Central memory CD4-positive, alpha-beta T cell (primary cell): ENCODE results near the gene MAPK12.

ENCODE experiments used
- DNase-seq: peaks from one replicate; pipeline ENCODE4 v3.0.0; 2022
- total RNA-seq, 3 experiments: gene quantifications; one replicate each; lab custom pipeline; 2026; lab: John Stamatoyannopoulos, UW

The MAPK12 gene
- 0.49 to 1.2 (median 0.77) reads per million in 3 experiments for total RNA-seq

DNA sequence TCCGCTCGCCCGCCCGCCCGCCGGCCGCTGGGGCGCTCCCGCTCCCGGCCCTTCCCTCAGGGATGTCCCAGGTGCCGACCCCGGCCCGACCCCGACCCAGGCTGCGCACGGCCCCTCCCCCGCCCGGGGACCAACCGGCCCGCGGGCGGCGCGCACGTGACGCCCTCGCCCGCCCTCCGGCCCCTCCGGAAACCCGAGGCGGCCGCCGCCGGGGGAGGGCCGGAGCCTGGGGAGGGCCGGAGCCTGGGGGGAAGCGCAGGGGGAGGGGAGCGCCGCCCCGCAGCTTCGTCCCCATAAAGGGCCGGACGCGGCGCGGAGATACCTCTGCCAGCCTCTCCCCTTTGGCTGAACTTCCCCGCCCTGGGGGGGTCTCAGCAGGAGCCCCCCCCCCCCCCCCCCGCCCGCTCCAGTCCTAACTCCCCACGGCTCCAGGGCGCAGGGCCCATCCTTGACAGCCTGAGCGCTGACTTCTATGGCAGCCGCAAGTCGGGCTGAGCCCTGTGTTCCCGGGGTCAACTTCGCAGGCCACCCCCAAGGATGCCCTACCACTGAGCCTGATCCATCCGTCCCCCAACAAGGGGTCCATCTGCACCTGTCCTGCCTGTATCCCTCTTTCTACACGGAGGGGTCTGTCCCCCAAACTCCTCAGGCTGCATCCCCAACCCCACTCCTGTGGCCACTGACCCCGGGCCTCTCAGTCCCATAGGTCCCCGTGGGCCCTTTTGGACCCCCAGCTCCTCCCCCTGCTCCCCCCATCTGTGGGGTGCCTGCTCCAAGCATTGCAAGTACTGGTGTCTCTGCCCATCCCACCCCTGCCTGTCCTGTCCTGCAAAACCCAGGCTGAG, at the start of gene MAPK12:
Gene MAPK12 (minus strand): TSS at position 69 of the 845 bp plus-strand sequence. CDS start 174 bp downstream, outside the sequence.
- DNase-seq = no peak

DNA sequence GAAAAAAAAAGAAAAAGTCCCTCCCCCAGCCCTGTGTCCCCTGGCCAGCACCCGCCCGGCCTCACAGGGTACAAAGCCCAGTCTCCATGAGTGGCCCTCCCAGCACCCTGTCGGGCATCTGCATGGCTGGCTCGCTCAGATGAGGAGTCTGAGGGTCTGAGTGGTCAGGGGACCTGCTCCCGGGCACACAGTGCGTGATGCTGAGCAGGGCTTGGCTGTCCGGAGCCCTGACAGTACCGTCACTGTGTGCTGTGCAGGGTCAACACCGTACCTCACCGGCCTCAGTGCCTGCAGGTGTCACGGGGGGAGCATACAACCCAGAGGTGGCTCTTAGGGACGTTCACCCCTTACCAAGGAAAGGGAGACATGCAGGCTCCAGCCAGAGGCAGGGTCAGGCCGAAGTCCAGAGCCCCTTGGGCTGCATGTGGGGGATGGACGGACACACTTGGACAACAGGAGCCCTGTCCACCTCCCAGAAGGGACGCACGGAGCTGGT, 49.5 kb upstream of the MAPK12 start:
- DNase-seq = no peak

DNA sequence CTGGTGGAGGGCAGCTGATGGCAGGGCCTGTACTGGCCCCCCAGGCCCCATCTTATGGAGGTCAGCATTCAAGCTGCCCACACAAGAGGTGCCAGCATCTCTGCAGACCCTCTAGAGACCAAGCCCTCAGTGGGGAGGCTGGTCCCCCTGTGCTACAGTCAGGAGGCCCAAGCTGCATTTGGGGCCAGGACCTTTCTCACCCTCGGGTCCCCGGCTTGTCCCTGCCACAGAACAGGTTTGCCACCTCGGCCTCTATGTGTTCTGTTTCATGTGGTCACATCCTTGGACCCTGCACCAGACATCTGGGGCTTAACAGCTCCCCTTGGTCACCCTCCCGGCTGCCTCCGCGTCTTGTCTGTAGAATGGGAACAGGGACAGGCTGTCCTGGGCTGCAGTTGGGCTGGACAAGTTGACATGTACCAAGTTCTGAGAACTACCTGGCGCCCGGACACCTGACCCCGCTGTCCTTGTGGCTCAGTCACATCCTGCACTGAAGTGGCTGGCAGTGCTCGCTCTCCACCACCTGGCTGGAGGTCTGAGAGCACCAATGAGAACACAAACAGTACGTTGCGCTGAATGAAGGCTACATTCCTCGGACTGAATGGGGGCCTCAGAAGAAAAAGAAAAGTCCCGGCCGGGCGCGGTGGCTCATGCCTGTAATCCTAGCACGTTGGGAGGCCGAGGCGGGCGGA, 48.7 kb upstream of the MAPK12 start:
- no peak for DNase-seq

DNA sequence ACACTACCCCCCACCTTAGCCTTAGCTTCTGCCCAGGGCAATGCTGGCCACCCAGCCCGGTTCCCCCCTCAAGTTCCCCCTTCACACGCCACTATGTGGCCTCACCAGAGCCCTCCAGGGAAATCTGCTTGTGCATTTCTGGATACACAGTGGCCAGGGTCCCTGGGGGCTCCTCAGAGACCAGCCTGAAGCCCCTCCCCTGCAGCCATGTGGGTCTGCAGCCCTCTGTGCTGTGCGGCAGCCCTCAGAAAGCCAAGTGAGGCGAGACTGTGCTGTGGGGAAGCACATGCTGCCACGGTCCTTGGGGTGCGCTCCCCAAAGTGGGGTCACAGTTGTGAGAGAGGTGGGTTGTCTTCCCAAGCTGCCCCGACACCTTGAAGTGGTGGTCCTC, 48.1 kb upstream of the MAPK12 start:
- no peak for DNase-seq

DNA sequence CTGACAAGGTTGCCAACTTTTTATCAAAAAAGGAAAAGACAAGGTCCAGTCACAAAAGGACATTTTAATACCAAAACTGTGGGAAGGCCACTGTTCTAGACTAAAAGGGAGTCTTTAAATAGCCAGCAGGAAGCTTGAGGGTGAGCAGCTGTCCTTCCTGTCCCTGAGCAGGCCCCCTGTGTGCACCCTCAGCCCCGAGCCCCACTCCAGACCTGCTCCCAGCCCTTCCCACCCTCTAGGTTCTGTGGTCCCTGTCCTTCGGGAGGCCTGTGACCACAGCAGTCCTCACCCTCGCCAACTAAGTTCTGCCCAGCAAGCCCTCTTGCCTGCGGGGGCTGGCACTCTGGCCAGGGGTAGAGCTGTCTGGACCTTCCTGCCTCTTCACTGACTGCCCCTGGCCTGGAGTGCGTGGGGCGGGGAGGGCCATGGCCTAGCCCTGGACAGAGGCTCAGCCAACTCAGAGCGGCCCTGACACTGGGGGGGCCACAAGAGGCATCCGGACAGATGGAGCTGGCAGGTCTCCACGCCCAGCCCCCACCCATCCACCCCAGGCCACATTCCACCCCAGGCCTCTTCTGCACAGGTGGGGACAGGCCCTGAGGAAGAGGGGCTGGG, 47.6 kb upstream of the MAPK12 start:
- no peak for DNase-seq

DNA sequence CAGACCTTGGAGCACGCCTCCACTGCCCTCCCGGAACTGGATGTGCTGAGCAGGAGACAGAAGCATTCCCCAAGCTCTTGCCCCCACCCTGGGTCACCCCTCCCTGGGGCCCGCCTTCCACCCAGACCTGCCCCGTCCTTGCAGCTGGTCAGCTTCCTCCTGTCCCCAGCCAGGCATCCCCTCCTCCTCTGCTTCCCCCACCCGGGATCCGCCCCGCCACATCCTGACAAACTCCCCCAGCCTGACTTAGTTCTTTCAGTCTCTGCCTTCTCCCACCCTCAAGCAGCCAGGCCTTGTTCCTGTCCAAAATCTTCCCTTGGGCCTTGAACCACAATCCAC, 47.1 kb upstream of the MAPK12 start:
- DNase-seq = no peak

DNA sequence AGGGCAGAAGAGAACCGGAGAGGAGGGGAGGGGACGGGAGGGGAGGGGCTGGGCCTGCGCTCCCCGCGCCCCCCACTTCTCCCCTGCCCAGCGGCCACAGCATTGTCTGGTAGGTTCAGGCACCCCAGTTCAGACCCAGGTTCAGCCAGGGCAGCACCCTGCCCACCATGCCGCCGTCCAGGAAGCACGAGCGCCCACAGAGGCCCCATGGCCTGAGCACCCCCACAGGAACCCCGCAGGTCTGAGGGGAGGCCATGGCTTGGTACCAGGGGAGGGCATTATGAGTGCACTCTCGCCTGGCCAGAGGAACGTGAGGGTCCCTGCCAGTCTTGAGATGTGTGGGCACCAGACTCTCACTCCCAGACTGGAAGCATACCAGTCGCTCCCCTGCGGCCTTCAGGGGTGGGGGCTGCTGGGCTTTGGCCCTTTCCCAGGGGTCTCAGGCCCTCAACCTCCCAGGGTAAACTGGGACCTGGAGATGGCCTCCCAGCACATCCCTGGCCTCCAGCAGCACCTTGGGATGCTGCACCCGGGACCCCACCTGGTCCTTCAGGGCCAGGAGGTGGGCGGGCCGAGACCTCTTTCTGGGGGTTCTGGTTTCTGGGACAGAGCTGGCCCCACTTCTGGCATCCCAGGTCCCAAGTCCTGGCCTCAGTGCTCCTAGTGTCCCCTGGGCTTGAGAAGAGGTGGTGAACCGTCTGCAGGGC, 46.6 kb upstream of the MAPK12 start:
- DNase-seq = no peak

DNA sequence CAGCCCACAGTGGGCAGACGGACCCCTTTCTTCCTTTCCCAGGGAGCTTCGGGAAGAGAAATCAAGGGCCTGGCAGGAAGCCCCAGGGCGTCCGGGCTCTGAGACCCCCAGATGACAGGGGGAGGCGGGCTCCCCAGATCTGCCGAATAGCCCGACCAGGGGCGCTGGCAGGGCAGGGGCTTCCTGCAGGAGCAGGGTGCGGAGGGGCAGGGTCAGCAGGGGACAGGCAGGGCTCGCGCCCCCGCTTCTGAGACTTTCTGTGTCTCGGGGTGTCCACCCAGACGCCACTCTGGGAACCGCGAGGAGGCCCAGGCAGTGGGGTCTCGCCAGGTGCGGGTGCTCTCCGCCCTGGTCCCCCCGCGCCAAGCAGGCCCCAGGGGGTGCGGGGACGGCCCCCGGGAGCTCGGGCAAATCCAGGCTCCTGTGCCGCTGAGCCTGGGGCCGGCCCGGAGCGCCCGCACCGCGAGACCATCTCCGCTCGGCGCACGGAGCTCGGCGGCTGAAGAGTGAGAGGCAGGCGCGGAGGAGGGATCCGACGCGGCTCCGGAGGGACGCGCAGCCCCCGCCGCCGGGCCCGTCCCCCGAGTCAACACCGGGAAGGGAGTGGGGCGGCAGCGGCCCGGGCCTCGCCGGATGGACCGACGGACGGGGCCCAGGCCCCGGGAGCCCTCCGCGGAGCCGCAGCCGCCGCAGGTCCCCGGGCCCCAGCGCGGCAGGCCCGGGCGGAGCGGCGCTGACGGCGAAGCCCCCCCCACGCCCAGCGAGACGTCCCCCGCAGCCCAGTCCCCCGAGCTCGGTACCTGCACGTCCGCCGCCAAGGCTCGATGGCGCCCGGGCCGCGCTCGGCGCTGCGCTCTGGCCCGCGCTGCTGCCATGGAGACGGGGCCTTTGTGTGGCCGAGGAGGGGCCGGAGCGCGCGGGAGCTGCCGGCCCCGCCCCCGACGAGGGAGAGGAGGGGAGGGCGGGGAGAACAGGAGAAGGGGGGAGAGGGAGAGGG, 45.6 kb upstream of the MAPK12 start, which contains the start of gene PLXNB2:
Gene PLXNB2 (minus strand): TSS at position 894 of the 997 bp plus-strand sequence. CDS start 17,062 bp downstream, outside the sequence.
- no peak for DNase-seq

DNA sequence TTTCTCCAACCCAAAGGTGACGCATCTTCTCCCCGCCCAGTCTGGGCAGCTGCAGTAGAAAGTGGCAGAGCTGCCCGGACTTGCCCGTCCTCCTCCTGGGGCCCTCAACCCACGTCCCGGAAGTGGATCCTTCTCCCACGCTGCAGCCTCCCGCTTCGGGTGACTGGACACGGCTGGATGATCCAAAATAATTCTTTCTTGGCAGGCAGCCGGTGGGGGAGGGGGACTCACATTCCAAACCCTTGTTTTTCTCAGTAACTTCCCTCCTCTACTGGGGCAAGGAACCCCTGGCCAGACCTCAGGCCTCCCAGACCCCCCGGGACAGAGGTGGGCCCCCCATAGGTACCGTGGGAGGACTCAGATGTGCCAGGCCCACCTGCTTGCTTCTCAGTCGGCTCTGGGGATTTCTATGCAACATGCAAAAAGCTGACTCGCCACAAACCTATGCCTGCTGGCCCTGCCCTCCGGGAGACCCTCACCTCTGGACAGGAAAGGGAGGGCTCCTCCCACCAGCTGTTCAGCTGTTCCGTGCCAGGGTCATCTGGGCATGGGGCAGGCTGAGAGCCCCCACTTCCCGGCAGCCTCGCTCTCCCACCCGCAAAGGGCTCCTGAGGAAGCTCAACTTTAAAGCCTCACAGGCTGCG, 44.6 kb upstream of the MAPK12 start:
- DNase-seq = no peak

DNA sequence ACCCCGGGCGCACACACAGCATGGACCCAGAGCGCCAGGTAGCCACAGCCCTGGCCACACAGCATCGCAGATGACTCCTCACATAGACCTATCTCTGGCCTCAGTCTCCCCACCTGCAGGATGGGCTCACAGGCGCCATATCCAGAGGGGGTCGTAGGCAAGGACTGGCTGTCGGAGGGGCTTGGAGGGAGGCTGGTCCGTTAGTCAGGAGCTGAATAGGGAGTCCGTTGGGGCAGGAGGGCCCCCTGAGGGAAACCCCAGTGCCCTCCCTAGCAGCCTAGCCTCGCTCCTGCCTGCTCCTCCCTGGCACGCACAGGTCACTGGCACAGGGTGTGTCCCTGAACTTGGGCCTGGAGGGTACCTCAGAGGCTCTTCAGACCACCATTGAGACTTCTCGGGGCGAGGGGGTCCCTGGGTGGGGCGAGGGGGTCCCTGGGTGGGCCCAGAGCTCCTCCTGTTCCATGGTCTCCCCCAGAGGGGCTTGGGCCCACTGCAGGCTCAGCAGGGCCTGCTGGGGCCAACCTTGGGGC, 44.0 kb upstream of the MAPK12 start:
- DNase-seq = no peak

DNA sequence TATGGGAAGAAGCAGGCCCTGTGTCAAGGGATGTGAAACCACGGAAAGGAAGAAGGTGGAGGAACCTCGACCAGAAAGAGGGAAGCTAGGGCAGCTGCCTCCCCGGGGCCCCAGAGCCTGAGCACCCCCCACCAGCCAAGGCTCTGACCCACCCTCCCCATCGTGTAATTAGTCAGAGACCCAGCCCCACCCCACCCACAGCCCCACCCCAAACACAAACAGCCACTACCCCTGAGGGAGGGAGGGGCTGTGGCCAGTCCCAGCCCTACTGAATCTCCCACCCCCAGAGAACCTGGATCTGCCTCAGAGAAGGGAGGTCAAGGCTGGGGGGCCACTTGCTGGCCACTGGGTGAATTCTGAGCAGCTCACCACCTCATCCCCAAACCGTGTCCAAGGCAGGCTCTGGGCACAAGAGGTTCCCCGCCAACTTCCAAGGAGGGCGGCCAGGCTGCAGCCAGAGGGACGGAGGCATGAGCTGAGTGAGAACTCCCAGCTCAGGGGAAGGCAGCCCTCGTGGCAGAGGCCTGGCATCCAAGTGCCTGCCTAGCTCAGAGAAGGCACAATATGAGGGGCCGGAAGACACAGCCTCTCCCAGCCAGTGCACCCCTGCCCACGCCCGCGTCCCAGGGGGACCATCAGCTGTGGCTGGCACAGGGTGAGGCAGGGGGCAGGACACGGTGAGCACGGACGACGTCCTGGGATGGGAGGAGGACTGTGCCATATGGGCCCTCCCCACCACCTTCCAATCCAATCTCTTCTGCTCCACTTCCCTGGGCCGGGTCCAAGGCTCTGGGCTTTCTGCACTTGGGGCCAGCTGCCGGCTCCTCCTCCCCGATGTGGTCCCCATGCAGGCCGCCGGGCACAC, 43.3 kb upstream of the MAPK12 start:
- DNase-seq = no peak

DNA sequence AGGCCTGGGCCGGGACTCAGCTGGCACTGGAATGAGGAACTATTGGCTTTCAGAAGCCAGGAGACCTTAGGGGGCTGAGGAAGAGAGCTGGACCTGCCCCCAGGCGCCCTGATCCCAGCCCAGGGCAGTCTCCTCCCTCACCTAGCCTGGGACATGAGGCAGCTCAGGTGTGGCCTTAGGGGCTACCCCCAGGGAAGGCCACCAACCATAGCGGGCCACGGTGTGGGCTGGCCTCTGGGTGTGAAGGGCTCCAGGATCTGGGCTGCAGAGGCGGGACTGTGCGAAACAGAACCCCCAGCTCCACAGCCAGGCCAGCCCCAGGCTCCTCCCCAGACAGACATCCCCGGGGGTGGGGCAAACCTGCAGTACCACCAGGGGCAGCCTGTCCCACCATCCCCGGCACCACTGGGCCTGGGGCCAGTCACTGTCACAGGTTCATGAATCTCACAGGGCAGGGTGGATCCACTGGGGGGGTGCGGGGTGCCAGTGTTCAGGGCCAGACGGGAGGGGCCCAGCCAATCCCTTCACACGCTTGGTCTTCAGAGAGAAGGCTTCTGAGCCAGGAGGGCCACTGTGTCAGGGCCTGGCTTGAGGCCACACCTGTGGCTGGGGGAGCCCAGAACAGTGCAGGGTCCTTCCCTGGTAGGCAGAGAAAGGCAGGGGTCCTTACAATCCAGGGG, 42.5 kb upstream of the MAPK12 start:
- no peak for DNase-seq

DNA sequence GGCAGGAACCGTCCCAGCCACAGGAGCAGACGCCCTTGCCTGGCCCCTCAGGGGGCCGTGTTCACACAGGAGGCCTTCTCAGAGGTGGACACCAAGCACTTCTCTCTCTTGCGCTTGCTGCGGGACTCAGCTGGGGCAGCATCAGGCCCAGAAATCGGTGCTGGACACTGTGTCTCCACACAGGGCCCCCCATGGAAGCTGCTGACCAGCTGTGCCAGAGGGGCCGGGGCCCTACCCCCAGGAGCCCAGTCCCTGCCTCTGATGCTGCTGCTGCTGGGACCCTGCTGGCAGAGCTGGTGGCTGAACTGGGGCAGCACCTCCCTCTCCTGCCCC, 42.0 kb upstream of the MAPK12 start:
- no peak for DNase-seq

DNA sequence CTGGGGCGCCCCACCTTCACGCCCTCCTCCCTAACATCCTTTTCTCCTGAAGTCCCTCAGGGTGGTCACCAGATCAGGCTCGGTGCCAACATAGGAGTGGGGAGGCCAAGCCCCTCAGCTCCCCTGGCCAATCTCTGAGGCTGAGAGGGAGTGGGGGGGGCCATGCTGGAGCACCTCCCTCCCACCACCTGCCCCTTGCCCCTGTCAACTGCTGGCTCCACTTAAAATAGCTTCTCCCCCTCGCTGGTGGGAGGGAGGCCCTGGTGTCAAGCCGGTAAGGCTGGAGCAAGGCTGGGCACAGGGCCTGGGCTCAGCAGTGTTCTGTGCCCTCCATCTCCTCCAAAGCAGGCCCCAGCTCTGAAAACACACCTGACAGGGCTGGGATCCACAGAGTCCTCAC, 41.1 kb upstream of the MAPK12 start:
- no peak for DNase-seq

DNA sequence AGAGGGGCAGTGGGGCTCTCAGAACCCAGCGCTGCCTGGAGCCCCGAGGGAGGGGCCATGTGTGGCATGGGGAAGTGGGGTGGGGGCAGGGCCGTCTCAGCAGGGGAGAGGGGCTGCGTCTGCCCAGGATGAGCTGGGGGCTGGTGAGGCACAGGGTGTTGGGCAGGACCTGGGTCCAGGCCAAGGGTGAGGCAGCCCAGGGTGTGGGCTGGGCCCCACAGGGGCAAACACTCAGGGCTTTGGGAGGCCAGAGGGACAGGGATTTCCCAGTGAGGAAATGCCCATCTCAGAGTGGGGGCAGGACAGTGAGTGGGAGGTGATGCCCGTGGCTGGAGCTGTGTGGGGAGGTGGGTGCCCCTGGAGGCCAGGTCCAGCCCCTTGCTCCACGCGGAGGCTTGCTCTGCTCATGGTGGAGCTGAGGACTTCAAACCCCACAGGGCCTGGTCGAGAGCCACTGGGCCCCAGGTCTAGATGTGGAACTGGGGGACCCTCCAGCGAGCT, 40.6 kb upstream of the MAPK12 start:
- DNase-seq = no peak

DNA sequence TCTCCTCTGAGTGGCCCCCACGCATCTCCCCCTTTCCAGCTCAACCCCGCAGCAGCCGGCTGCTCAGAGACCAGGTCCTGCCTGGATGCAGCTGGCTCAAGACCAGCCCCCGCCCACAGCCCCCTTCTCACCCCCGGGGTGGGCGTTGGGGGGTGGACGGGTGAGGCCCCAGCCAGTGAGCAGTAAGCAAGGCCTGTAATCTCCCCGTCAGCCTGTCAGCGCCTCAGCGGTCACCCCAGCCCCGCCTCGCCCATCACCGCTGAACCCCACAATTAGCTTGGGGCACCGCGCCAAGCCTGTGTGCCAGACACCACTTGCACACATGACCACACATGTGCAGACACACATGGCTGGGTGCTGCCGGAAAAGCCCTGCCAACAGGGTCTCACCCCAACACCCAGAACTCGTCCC, 40.1 kb upstream of the MAPK12 start:
- DNase-seq = no peak

DNA sequence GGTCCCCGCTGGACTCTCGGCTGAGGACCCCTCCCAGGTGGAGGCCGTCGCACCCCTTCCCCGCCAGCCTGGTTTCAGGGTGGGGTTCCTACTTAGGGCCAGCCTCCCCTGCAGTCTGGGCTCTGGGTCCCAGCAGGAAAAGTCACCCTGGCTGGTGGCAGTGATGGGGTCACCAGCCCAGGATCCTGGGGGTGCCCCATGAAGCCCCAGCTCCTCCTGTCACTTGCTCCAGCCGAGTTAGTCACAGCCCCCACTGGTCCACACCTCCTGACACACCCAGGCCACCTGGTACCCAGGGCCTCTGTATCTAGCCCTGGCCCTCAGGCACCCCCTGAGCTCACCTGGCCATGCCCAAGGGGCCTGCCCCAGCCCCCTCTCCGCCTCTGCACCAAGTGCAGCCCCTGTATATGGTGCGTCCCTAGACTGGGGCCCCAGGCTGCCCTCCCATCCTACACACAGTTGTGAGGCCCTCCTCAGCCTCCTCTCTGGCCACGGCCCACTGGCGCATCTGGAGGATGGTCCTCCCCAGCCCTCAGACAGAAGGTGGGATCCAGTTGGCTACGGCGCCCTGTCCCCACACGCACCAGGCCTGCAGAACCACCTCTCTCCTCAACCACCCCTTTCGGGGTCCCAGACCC, 39.3 kb upstream of the MAPK12 start:
- DNase-seq = no peak

DNA sequence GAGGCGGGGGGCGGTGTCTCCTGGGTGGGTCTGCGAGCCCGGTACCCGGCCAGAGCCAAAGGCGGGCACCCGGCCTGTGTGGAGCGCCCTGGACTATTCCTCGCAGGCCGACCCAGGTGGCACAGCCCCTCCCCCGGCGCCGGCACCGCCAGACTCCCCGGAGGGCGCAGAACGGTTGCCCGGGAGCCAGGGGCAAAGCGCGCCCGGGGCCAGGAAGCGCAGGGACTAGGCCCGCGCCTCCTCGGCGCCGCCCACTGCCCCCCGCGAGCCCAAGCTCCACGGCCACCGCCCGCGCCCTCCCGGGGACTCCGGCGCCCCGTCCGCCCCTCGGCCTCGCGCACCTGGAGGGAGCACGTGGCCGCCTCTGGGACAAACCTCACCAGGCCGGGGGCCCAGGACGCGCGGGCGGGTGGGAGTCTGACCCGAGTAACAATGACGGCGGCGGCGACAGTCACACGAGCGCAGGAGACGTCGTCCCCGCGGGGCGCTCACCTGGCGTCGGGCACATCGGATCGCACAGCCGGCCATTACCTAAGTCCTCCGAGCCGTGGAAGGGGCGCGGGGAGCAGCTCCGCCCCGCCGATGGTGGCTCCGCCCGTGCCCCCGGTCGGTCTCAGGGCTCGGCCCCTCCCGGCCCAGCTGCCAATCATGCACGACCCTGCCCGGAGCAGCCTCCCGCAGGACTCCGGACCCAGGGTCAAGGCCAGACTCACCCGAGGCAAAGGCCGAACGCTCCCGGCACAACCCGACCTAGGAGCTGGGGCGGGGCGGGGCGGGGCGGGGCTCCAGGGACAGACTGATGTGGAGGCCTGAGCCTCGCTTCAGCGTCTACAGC, 38.5 kb upstream of the MAPK12 start:
- no peak for DNase-seq
